HG02798 (cell line): ENCODE data around the gene RASA2.
A peak's percentile ranks its signal among the peaks of the same experiment; 100 is the strongest.
"Not testable (repeated sequence)": the region's sequence is repeated elsewhere in the genome, so short reads cannot be mapped to it uniquely, and the experiment has no call there.

Experiments used
- ATAC-seq: cut with Tn5 transposase; IDR thresholded peaks from one replicate; pipeline ENCODE4 v1.9.1; 2021; ENCODE audit warnings: mild to moderate bottlenecking; ENCODE audit not compliant: unreplicated experiment, poor library complexity

RASA2 gene

DNA sequence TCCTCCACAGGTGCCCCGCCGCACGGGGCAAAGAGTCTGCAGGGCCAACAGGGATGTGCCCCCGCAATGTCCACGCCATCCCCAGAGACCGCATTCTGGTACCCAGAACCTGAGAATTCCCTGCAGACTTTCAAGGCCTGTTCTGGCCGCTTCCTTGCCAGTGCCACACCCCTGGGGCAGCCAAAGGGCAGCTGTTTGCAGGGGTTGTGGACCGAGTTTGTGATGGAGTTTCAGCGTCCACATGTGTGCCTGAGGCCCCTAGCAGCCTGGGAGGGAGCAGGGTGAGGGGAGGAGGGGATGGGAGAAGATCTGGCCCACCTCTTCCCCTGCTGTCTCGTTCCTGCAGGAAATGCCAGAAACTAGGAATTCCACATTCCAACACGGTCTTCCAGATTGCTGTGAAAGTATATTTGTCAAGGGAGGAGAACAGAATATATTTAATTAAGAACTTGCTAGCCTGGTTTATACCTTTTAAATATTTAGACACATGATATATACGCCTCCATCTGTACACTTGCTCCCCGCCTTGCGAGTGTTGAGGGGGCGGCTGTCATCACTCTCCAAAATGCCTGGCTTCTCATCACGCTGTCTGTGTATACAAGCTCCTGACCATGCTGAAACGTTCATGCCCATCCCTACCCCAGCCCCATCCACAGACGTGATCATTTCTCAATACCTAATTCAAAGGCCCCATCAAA lies 31.1 kb upstream of the RASA2 start:
- ATAC-seq: no peak

DNA sequence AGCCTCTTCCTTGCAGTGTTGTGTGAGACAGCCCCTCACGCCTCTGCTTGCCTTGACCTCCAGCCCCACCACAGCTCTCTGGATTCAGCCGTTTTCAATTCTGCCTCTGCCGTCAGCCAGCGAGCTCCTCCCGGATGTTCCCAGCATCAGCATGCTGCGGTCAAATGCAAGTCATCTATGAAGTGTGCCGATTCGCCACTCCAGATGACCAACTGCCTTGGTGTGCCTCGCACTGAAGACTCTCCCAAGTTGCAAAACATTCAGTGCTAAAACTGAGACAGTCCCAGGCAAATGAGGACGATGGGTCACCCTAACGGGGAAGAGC lies 30.6 kb upstream of the RASA2 start:
- ATAC-seq: no peak

DNA sequence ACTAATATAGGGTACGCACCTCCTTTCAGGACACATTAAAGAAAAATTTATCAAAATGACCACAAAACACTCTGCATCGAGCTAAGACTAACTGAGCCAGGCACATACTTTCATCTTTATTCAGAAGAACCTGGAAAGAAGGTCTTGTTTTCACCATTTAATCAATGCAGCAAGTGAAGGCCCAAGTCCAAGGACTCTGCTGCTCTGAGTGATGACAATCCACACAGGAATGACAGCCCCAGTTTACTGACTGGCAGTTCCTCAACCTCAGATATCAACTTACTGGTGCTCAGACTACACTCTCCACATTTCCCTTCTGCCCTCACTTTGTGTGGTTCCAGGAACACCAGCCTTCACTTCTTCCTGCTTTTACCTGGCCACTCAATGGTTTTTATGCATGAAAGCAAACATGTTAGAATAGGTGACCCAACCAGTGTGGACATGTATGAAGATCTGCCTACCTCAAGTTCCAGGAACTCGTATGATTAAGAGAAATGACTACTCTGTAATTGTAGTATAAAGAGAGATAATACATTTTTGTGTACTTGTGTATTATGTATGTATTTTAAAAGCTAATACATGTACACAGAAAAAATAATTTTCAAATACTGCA lies 29.1 kb upstream of the RASA2 start:
- no peak for ATAC-seq

DNA sequence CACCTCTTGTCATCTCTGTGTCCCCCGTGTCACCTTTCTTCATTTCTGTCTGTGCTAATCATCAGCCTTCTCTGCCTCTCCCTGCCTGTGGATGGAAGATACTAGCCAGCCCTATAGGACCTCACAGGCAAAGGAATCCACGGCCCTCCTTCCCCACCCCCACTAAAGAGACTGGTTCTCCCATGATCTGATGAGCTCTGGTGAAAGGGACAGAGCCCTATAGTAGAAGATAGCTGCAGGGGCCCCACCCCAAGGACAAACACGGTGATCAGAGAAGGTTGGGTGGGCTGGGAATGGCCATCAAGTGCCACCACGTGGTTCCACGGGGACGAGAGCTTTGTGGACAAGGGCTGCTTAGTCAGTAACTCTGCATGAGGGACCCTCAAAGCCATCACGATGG lies 27.8 kb upstream of the RASA2 start:
- no peak for ATAC-seq

DNA sequence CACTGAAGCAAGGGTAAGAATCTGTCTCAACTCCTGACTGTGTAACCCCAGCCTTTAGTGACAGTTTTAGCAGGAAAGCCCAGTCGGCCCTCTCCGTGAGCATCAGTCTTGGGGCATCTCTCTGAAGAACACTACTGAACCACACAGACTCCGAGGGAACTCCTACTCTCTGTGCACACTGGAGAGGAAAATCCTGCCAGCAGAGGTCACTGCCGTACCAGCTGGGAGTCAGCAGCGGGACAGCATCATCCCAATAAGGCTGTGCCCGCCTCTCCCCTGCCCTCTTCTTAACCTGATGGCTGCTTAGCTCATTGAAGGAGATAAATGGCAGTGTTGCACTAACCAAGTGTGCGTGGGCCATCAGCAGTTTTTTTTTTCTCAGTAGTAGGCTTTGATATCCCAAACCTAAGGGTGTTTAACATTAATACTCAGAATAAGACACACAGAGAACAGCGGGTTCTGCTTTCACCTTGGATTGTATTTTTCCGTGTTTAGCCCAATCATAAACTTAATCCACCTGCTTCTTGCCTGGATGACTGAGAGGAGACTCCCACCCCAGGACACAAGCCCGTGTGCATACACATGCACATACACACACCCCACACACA lies 26.6 kb upstream of the RASA2 start:
- ATAC-seq: peak; percentile 92

DNA sequence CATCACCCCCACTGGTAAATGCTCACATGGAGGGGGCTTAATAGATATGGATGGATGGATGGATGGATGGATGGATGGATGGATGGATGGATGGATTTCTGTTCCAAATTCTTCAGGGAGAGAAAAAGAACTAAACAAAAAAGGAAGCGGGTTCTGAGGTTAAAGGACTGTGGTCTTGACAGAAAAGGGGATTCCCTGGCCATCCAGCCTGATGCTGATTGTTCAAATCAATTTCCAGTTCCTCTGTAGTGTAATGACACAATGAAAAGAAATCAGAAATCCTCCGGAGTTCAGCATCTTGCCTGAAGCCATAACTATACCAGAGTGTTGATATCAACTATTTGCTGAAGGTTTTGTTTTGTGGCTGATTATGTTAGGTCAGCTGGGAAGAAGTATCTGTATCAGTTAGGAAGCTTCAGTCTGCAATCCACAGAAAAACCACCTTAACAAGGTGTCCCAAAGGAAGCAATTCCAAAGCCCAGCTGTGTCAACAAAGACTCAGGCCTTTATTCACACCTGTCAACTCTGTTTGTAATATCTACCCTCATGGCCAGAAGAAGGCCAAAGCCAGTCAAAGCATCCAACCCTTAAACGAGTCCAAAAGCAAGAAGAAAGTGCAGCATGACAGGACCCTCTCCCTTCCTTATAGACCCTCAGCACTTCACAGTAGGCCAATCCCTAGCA lies 24.5 kb upstream of the RASA2 start:
- no peak for ATAC-seq

DNA sequence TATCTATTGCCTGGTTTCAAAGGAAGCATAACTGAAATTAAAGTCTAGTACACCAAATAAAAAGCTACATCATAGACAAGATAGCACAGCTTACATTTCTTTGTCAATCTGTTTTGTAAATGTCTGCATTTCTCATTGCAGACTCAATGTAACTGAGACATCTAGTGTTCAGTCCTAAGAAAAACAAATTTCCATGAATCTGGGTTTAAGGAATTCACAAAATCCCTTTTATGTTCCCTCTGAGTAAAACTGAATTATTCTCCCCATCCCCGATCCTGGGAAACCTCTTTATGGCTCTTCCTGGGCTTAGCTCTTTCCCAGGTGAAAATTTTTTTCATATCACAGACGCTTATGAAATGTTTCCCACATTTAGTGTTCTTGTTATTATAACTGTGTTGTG lies 21.6 kb upstream of the RASA2 start:
- ATAC-seq: no peak

DNA sequence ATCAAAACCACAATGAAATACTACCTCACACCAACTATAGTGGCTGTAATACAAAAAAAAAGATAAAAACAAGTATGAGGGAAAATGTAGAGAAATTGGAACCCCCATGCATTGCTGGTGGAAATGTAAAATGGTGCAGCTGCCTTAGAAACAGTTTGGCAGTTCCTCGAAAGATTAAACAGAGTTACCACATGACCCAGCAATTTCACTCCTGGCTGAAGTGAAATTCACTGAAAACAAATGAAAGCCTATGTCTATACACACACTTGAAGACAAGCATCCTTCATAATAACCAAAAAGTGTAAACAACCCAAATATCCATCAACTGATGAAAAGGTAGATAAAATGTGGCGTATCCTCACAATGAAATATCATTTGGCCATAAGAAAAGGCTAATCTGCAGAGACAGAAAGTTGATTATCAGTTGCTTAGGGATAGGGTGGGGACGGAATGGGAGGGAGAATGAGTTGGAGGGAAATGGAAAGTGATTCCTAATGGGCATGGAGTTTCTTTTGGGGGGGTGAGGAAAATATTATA lies 20.1 kb upstream of the RASA2 start:
- ATAC-seq: no peak

DNA sequence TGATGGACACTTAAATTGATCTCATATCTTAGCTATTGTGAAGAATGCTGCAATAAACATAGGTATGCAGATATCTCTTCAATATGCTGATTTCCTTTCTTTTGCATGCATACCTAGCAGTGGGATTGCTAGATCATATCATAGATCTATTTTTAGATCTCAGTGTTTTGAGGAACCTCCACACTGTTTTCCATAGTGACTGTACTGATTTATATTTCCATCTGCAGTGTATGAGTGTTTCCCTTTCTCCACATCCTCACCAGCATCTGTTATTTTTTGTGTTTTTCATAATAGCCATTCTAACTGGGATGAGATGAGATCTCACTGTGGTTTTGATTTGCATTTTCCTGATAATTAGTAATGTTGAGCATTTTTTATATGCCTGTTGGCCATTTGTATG lies 17.1 kb upstream of the RASA2 start:
- ATAC-seq: no peak

DNA sequence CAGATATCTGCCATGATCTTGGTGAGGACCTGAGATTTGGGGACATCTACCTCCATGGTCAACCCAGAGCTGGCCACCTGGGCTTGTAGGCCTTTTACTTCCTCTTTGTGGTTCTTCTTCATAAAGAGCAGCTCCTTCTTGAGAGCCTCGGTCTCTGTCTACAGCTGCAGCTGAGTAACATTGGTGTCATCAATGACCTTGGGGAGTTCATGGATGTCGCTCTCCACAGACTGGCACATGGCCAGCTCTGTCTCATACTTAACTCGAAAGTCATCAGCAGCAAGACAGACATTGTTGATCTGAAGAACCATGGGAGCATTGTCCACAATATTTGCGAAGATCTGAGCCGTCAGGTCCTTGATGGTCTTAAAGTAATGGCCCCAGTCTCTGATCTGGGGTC lies 15.7 kb upstream of the RASA2 start:
- ATAC-seq: no peak

DNA sequence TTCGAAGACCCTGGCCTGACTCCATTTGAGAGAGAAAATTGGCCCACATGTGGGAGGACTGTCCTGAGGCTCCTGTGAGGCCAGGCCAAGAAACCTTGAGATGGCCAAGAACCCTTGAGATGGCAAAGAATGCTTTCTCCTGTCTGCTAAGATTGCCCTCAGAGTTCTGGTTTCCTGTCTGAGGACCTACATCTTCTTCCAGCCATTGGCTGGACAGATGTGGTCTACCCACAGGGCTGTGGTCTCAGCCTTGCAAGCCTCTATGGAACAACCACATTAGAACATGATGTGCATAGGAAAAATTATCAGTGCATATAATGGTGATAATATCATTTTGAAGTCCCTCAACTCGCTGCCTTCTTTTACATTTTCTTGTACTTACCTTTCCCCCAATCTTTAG lies 10.8 kb upstream of the RASA2 start:
- no peak for ATAC-seq

DNA sequence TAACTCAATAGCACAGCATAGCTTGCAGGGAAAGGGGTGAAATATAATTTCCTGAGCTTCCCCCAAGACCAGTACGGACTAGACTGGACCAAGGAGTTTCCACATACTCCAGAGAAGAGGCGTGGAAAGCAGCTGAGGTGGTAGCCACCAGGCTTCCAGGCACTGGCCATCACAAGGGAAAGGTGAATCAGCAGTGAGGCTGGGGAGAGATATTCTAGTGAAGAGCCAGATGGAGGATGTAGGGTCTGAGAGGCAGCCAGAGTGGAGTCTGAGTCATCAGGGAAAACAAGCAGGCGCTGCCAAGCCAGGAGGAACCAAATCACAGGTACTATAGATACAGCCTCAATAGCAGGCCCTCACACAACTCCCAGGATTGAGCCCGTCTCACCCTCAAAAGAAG lies 9.6 kb upstream of the RASA2 start:
- ATAC-seq: no peak

DNA sequence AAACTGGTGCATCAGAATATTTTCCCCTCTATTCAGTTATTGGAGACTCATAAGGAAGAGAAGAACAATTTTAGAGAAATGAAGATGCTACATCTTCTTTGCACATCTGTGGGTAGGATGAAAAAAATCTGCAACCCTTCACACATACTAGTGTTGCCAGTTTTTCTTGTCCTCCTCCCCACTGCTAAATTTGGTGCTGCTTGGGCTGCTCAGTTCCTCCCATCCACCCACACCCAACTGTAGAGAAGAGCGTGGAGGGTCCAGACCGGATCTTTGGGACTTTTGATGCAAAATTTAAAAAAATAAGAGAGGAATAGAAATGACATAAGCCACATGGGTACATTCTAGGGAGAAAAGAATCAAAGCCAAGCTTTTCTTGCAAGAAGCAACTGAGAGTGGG lies 8.7 kb upstream of the RASA2 start:
- ATAC-seq: no peak

DNA sequence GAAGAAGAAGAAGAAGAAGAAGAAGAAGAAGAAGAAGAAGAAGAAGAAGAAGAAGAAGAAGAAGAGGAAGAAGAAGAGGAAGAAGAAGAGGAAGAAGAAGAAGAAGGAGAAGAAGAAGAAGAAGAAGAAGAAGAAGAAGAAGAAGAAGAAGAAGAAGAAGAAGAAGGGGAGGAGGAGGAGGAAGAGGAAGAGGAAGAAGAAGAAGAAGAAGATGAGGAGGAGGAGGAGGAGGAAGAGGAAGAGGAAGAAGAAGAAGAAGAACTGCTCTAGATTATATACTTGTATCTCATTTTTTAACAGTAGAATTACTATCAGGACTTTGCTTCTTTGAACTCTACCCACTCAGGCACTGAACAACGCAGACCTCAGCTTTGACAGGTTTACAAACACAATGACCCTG lies 8.0 kb upstream of the RASA2 start:
- not testable (repeated sequence) for ATAC-seq

DNA sequence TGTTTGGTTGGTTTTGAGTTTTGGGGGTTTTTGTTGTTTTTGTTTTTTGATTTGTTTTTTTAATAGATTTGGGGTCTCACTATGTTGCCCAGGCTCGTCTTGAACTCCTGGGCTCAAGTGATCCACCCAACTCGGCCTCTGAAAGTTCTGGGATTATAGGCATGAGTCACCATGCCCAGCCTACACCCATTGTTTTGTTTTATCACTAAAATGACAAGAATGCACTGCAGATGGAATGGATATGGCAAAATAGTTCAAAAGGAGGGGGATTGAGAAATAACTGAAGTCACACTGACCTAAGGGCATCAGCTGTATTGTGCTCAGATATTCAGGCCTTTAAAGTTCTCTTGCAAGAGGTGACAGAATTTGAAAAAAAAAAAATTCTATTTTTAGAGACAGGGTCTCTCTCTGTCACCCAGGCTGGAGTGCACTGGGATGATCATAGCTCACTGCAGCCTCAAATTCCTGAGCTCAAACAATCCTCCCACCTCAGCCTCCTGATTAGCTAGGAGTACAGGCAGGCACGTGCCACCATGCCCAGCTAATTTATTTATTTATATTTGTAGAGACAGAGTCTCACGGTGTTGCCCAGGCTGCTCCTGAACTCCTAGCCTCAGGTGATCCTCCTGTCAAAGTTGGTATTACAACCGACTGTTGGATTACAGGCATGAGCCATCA lies 4.4 kb upstream of the RASA2 start:
- no peak for ATAC-seq

DNA sequence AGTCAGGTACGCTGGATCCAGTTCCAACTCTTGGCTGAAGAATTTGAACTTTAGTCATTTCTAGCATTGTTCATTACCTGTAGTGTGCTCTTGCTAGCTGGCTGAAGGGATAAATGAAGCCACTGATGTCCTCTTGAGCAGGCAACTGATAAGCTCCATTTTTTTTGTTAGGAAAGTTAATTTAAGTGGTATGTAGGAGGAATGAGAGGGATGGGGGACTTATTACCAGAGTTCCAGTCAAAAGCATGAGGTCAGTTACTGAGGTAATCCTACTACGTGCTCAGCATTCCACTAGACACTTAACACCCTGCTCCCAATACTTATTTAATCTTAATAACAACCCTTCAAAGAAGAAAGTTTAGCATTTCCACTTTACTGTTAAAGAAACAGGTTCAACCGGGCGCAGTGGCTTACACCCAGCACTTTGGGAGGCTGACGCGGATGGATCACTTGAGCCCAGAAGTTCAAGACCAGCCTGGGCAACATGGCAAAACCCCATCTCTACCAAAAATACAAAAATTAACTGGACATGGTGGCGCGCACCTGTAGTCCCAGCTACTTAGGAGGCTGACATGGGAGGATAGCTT lies 2.0 kb upstream of the RASA2 start:
- no peak for ATAC-seq

DNA sequence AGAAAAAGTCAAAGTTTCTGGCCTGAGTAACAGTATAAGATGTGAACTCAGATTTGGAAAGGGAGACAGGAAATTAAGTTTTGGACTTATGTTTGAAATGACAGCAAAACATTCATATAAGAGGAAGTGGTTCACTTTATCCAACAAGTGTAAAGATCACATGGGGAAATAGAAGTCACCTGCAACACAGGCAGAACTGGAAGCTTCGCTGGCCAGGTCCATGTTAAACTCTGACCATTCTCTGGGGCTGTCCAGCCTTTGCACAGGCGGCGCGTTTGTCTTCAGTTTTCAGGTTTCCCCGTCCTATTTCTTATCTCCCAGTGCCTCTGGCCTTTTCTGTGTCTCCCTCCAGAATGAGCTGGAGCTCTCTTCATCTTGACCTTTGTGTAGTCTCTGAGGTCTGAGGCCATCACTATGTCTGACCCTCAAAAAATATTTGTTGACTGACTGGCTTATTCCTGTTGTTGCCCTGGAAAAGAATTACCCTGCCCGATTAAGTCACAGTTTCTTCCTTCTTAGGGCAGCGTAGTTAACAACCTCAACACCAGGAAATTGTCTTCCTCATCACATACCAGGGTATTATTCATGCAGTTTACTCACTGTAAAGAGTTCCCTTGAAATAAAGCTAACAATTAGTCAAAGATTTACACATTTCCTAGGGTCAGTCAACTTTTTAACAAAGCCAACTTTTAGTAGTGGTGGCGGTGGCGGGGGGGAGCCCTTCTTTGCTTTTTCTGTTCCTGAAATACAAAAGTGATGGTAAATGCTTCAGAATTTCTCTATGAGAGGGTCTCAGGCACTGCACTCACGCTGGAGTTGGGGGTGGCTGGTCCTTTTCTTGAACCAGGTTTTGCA lies 959 bp upstream of the RASA2 start:
- ATAC-seq: no peak

DNA sequence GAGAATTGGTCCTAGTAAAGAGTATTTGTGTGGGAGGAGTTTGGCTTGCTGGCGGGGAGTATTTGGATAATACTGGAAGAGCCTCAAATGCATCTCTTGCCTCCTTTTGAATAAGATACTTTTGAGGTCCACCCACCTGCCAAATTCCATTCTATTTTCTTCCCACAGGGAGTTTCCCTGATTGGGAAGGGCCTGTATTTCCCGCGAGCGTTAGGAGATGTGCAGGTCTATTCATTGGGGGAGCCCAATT lies 406 bp upstream of the RASA2 start:
- ATAC-seq: no peak

DNA sequence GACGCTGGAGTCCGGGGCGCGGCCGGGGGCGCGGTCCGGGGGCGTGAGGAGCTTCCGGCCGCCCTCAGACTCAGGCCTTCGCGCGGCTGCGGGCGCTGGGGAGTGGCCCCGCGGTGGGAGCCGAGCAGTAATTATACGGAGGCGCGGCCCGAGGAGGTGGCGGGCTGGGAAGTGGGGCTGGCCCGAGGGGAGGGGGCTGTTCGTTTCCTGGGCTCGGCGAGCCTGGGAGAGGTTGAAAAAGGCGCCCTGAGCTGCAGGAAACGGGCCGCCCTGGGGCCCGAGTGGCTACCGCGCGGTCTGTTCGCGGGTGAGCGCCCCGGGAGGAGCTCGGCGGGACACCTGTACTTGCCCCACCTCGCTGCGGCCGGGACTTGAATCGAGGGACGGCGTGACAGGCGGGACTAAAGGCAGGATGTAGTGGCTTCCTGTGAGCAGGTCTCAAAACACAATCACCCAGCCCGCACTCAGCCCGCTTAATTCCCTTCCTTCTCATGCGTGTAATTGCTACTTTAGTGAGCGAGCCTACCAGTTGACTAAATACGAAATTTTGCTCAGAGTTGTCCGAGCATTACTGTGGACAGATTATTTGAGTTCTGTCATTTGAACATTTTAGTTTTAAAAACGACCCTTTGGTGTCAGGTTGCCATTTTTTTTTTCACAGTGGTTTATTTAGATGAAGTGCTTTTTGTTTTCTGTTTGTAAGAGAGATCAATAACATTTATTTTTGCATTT lies 860 bp downstream of the RASA2 start:
- ATAC-seq: peak; percentile 78
